GM12872 (cell line): ENCODE results near the gene AP1S2.

ENCODE experiments used
- TF ChIP-seq, protein P1 (sequence below): IDR thresholded peaks from 3 replicates; pipeline ENCODE4 v1.5.1; 2011; ENCODE audit warnings: low read depth, mild to moderate bottlenecking, low read length, moderate library complexity; ENCODE audit not compliant: insufficient read depth

AP1S2 gene

DNA sequence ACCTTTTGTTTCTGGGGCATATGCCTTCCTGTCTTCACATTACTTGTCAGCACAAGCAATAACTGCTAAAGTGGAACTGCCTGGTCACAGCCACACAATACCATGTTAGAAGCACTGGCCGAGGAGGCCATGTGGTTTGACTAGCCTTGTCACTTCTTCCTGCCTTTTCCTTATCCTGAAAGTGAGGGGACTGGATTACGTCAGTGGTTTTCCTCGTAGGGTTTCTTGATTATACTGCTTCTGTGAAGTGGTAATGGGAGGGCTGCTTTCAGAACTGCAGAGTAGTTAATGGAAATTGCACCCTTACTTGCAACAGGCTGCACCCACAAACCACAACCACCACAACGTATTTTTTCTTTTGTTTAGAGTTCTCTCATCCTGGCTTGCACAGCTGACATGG is 37.7 kb downstream of the AP1S2 start:
- TF ChIP-seq, protein P1, sequence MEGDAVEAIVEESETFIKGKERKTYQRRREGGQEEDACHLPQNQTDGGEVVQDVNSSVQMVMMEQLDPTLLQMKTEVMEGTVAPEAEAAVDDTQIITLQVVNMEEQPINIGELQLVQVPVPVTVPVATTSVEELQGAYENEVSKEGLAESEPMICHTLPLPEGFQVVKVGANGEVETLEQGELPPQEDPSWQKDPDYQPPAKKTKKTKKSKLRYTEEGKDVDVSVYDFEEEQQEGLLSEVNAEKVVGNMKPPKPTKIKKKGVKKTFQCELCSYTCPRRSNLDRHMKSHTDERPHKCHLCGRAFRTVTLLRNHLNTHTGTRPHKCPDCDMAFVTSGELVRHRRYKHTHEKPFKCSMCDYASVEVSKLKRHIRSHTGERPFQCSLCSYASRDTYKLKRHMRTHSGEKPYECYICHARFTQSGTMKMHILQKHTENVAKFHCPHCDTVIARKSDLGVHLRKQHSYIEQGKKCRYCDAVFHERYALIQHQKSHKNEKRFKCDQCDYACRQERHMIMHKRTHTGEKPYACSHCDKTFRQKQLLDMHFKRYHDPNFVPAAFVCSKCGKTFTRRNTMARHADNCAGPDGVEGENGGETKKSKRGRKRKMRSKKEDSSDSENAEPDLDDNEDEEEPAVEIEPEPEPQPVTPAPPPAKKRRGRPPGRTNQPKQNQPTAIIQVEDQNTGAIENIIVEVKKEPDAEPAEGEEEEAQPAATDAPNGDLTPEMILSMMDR, result no peak

DNA sequence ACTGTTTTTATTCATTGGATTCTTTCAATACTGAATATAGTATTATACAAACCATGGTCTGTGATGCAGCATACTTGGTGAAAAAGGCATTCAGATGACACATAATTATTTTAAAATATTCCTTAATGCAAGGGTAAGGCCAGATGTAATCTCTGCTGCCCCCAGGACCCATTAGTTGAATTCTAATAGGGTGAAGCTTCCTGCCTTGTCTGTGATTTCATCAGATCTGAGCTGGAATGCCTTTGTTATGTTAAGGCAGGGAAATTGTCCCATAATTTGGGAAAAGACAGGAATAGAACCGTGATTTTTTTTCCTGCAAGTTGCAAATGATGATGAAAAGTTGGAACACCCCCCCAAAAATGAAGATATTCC is 38.2 kb downstream of the AP1S2 start:
- TF ChIP-seq, protein P1, result no peak

- TF ChIP-seq, protein P1, result peak; percentile 56; the same call in 2 of the 3 replicates
Observed at GRCh38 chrX:15815779-15816437, 38.7 kb downstream of the AP1S2 start.

DNA sequence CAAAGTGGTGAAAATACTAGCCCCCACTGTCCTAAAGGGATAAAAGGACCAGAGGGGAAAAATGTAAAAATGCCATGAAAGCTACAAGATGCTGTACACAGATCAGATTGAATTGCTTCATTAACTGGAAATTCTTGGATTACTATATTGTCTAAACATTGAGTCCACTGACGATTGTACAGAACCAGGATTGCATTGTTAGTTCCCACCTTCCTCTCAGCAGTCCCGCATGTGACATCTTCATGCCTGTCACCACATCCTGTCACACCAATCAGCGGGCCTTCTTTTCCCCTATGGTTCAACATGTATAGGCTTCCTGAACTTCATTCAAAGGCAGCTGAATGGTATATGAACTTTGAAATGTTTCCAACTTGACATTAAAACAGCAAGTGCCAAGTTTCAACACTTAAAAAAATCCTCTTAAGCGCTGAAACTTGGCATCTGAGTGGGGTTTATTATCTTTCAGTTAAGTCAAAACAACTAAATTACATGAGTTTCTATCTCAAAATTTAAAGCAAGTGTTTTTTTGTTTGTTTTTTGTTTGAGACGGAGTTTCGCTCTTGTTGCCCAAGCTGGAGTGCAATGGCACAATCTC is 39.7 kb downstream of the AP1S2 start:
- TF ChIP-seq, protein P1, result no peak

DNA sequence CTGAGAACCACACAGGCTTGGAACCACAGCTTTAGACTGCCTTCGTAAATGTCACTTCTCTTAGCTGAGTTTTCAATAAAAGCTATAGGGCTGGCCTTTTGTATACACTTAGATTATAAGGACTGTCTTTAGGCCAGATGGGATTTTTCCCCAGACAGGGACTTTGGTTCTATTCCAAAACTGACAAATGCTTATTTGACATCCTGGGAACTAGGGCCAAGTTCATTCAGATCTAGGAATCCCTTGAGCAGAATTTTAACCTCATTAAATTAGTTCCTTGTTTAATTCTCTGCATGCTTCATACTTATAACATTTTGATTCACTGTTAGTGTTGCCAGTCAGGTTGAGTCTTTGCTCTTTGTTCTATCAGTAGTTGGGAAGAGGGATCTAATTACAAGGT is 41.2 kb downstream of the AP1S2 start:
- TF ChIP-seq, protein P1, result no peak

- TF ChIP-seq, protein P1, result no peak
Observed at GRCh38 chrX:15812192-15812938, 42.2 kb downstream of the AP1S2 start.

- TF ChIP-seq, protein P1, result no peak
Observed at GRCh38 chrX:15808254-15808653, 46.4 kb downstream of the AP1S2 start.
